Natural killer cell (primary cell): ENCODE results near the gene RORB. TPM values are rescaled to one million over a fixed set of nuclear protein-coding genes. Genes with fewer than 3 reads are reported as not detected.

Experiments used
- ATAC-seq, 3 donors: fragments of 150-1000 bp in 2 of 3; fragments of 200-7000 bp in 1 of 3; cut with Tn5 transposase; 1 replicate in 1 of 3; 2 replicates in 2 of 3; pipeline ENCODE4 v1.10.0; 2021; ENCODE audit warnings: mild to moderate bottlenecking in 2 of 3, moderate library complexity in 2 of 3
- DNase-seq, 2 donors: peaks; one replicate each; pipeline versions ENCODE4 v3.0.0 to v3.0.0-alpha.2; 2013 to 2021; ENCODE audit warnings: mixed read lengths in 1 of 2
- H3K27ac ChIP-seq: one replicate; pipeline ENCODE4 v1.5.1; 2013; ENCODE audit warnings: mild to moderate bottlenecking, low read length
- H3K27me3 ChIP-seq: one replicate; pipeline ENCODE4 v1.6.1; 2013; ENCODE audit warnings: low read length; ENCODE audit not compliant: control insufficient read depth, insufficient read depth
- H3K36me3 ChIP-seq: one replicate; pipeline ENCODE4 v1.6.1; 2013; ENCODE audit warnings: low read length; ENCODE audit not compliant: control insufficient read depth, insufficient read depth
- H3K4me1 ChIP-seq: one replicate; pipeline ENCODE4 v1.6.1; 2013; ENCODE audit warnings: low read length; ENCODE audit not compliant: control insufficient read depth, insufficient read depth
- H3K4me3 ChIP-seq: one replicate; pipeline ENCODE4 v1.5.1; 2013; ENCODE audit warnings: low read length
- H3K9me3 ChIP-seq: one replicate; pipeline ENCODE4 v1.6.1; 2013; ENCODE audit warnings: low read length; ENCODE audit not compliant: control insufficient read depth, insufficient read depth
- H3K27ac Mint-ChIP-seq, 2 donors: one replicate each; pipeline ENCODE4 v1.8.0; 2022; ENCODE audit warnings: mild to moderate bottlenecking in 2 of 2, mixed read lengths in 2 of 2, moderate library complexity in 1 of 2
- H3K27me3 Mint-ChIP-seq, 2 donors: one replicate each; pipeline ENCODE4 v1.8.0; 2022; ENCODE audit warnings: low read depth in 2 of 2, mixed read lengths in 2 of 2
- H3K36me3 Mint-ChIP-seq: one replicate; pipeline ENCODE4 v1.8.0; 2022; ENCODE audit warnings: mixed read lengths
- H3K4me1 Mint-ChIP-seq, 2 donors: one replicate each; pipeline ENCODE4 v1.8.0; 2022; ENCODE audit warnings: mixed read lengths in 2 of 2
- H3K4me3 Mint-ChIP-seq: one replicate; pipeline ENCODE4 v1.8.0; 2022; ENCODE audit warnings: mild to moderate bottlenecking, moderate library complexity, mixed read lengths
- H3K9me3 Mint-ChIP-seq, 2 donors: one replicate each; pipeline ENCODE4 v1.8.0; 2022; ENCODE audit warnings: mixed read lengths in 2 of 2
- CTCF ChIP-seq: fragments of 200-600 bp; IDR thresholded peaks from one replicate; pipeline ENCODE4 v1.8.0; 2022; ENCODE audit warnings: antibody characterized with exemption
- WGBS: methylation state at CpG from one replicate; pipeline ENCODE4 v1.1.7; 2013; ENCODE audit warnings: missing lambda C conversion rate; ENCODE audit not compliant: insufficient coverage; 5-methylcytosine and 5-hydroxymethylcytosine counted together
- intact Hi-C: fragments of 100-400 bp; cut with micrococcal nuclease; formaldehyde crosslinking; loops from one replicate; pipeline ENCODE4 v1.14.2; 2022
- total RNA-seq, 4 donors: library from RNA; stranded (reverse); fragments of 120-200 nt in 1 of 4; gene quantifications; one replicate each; pipeline versions ENCODE4 v1.2.3 to v1.2.4, GENCODE V29; 2013 to 2022

RORB gene
- total RNA-seq, 3 donors from 2014 or later (not counting 1 experiment from before 2014, with no cell fraction given): 0.38 to 0.73 (median 0.41) TPM

DNA sequence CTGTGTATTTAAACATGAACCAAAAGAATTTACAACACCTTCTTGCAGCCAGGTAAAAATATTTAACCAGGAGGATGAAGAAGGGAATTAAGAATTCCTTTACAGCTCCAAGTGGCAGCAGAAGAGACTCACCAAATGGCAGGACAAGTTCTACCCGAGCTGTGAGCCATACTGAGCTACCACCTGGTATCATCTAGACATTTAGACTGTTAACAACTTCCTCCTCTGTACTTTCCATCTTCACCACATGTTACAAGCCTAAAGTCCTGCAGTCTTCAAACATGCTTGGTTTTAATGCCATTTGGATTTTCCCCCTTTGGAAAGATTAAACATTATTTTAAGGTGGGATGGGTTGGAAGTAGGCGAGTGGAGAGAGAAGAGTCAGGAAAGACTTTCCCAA is 200.4 kb downstream of the RORB start:
- Mint-ChIP-seq H3K4me3 (no peak overlapping the region), H3K27ac (no peak overlapping the region), H3K36me3 (no peaks in the 10 kb centered on the region), H3K9me3 (no peaks in the 10 kb centered on the region), H3K27me3 (peaks cover 11 to 13% of the 10 kb centered on the region in 2 donors), H3K4me1 (no peaks in the 10 kb centered on the region)
- DNase-seq (no peak), ATAC-seq (no peak)
- Histone ChIP-seq H3K4me3 (no peak overlapping the region), H3K4me1 (no peaks in the 10 kb centered on the region), H3K27ac (no peak overlapping the region), H3K27me3 (no peaks in the 10 kb centered on the region), H3K9me3 (no peaks in the 10 kb centered on the region), H3K36me3 (no peaks in the 10 kb centered on the region)
- no peak for TF ChIP-seq CTCF
- intact Hi-C loops: no loop called here
- WGBS: 29% methylated on average over 1 of the region's 2 CpGs

DNA sequence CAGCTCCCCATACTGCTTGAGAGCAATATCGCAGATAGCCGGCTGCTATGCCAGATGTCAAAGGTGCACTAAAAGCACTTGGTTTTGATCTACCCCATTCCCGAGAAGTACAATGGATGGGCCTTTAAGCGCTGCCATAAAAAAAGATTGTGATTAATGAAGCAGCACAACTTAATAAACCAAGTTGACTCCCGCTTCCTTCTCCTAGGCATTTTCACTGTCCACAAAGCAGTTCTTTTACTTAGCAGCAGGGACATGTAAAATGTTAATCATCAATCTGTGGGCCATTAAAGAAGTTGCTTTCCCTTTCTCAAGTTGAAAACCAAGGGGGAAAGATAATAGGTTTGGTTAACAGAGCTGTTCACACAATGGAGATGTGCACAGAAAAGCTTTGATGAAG is 214.2 kb downstream of the RORB start:
- no peaks in the 10 kb centered on the region for H3K27me3 ChIP-seq
- no peak overlapping the region for H3K27ac ChIP-seq
- no peaks in the 10 kb centered on the region for H3K36me3 ChIP-seq
- Mint-ChIP-seq H3K9me3 (no peaks in the 10 kb centered on the region), H3K4me1 (no peaks in the 10 kb centered on the region), H3K36me3 (no peaks in the 10 kb centered on the region), H3K27ac (no peak overlapping the region), H3K27me3 (peaks cover 0 to 10% of the 10 kb centered on the region in 2 donors), H3K4me3 (no peak overlapping the region)
- intact Hi-C loops: no loop called here
- no peaks in the 10 kb centered on the region for H3K9me3 ChIP-seq
- H3K4me1 ChIP-seq: no peaks in the 10 kb centered on the region
- no peak for TF ChIP-seq CTCF
- ATAC-seq (no peak), DNase-seq (no peak)
- 89% methylated on average over 5 of the region's 5 CpGs for WGBS
- no peak overlapping the region for H3K4me3 ChIP-seq

- Histone ChIP-seq H3K9me3 (no peaks in the 10 kb centered on the region), H3K27me3 (no peaks in the 10 kb centered on the region), H3K4me3 (no peak overlapping the region), H3K4me1 (no peaks in the 10 kb centered on the region), H3K36me3 (no peaks in the 10 kb centered on the region), H3K27ac (no peak overlapping the region)
- H3K9me3 Mint-ChIP-seq: no peaks in the 10 kb centered on the region
- no peak overlapping the region for H3K27ac Mint-ChIP-seq
- no peak for TF ChIP-seq CTCF
- DNase-seq (no peak), ATAC-seq (no peak)
- no peaks in the 10 kb centered on the region for H3K36me3 Mint-ChIP-seq
- H3K27me3 Mint-ChIP-seq: peaks cover 9 to 18% of the 10 kb centered on the region in 2 donors
- H3K4me1 Mint-ChIP-seq: no peaks in the 10 kb centered on the region
- WGBS: 65% methylated on average over 1 of the region's 2 CpGs
- intact Hi-C loops: no loop called here
- H3K4me3 Mint-ChIP-seq: no peak overlapping the region
These were observed 221.6 kb downstream of the RORB start for GRCh38 chr9:74718709-74719108.

DNA sequence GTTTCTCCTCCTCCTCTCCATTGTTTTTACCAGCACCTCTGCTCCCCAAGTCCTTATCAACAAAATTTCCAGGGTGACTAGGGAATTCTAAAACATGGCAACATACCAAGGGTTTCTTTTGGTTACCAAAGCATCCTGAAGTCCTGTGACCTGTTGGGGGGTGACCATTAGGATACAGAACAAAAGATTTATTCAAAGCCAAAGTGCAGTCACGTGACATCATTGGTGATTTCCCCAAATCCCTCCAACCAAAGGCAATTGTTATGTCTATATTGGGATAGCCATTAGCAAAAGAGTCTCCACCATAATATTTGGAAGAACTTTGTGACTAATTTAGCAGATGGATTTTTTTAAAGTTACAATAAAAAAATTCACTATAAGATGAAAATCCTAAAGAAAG is 222.2 kb downstream of the RORB start:
- no peak overlapping the region for H3K4me3 ChIP-seq
- intact Hi-C loops: no loop called here
- WGBS: no CpG with 5 or more reads among the region's 1 CpG
- no peak overlapping the region for H3K4me3 Mint-ChIP-seq
- no peaks in the 10 kb centered on the region for H3K27me3 ChIP-seq
- ATAC-seq (no peak), DNase-seq (no peak)
- no peak overlapping the region for H3K27ac ChIP-seq
- no peaks in the 10 kb centered on the region for H3K4me1 Mint-ChIP-seq
- H3K36me3 ChIP-seq: no peaks in the 10 kb centered on the region
- H3K36me3 Mint-ChIP-seq: no peaks in the 10 kb centered on the region
- no peaks in the 10 kb centered on the region for H3K9me3 ChIP-seq
- H3K9me3 Mint-ChIP-seq: no peaks in the 10 kb centered on the region
- TF ChIP-seq CTCF: no peak
- H3K4me1 ChIP-seq: no peaks in the 10 kb centered on the region
- H3K27ac Mint-ChIP-seq: no peak overlapping the region
- H3K27me3 Mint-ChIP-seq: peaks cover 9 to 18% of the 10 kb centered on the region in 2 donors
